ENCODE results near the gene MLLT10.
"Not testable (repeated sequence)": the region's sequence is repeated elsewhere in the genome, so short reads cannot be mapped to it uniquely, and the experiment has no call there.

GRCh38 chr10:21558984-21559383 is 25.0 kb downstream of the MLLT10 start:
- TF ChIP-seq IRF2 (CRISPR knock-in tag; IDR thresholded peaks at IDR 0.05; ENCODE audit: borderline replicate concordance, low read depth); NFYB (CRISPR knock-in tag; conservative IDR thresholded peaks at IDR 0.05; ENCODE audit: low read depth); CTCF (IDR thresholded peaks at IDR 0.05): not testable (repeated sequence)
- TF ChIP-seq, protein P1, sequence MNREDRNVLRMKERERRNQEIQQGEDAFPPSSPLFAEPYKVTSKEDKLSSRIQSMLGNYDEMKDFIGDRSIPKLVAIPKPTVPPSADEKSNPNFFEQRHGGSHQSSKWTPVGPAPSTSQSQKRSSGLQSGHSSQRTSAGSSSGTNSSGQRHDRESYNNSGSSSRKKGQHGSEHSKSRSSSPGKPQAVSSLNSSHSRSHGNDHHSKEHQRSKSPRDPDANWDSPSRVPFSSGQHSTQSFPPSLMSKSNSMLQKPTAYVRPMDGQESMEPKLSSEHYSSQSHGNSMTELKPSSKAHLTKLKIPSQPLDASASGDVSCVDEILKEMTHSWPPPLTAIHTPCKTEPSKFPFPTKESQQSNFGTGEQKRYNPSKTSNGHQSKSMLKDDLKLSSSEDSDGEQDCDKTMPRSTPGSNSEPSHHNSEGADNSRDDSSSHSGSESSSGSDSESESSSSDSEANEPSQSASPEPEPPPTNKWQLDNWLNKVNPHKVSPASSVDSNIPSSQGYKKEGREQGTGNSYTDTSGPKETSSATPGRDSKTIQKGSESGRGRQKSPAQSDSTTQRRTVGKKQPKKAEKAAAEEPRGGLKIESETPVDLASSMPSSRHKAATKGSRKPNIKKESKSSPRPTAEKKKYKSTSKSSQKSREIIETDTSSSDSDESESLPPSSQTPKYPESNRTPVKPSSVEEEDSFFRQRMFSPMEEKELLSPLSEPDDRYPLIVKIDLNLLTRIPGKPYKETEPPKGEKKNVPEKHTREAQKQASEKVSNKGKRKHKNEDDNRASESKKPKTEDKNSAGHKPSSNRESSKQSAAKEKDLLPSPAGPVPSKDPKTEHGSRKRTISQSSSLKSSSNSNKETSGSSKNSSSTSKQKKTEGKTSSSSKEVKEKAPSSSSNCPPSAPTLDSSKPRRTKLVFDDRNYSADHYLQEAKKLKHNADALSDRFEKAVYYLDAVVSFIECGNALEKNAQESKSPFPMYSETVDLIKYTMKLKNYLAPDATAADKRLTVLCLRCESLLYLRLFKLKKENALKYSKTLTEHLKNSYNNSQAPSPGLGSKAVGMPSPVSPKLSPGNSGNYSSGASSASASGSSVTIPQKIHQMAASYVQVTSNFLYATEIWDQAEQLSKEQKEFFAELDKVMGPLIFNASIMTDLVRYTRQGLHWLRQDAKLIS (CRISPR knock-in tag; IDR thresholded peaks at IDR 0.05; ENCODE audit: borderline replicate concordance), result not testable (repeated sequence)
- TF ChIP-seq, protein P2, sequence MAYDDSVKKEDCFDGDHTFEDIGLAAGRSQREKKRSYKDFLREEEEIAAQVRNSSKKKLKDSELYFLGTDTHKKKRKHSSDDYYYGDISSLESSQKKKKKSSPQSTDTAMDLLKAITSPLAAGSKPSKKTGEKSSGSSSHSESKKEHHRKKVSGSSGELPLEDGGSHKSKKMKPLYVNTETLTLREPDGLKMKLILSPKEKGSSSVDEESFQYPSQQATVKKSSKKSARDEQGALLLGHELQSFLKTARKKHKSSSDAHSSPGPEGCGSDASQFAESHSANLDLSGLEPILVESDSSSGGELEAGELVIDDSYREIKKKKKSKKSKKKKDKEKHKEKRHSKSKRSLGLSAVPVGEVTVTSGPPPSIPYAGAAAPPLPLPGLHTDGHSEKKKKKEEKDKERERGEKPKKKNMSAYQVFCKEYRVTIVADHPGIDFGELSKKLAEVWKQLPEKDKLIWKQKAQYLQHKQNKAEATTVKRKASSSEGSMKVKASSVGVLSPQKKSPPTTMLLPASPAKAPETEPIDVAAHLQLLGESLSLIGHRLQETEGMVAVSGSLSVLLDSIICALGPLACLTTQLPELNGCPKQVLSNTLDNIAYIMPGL (CRISPR knock-in tag; IDR thresholded peaks at IDR 0.05), result not testable (repeated sequence)

Measured in WTC11 (cell line).